K562 (cell line): Measurements from ENCODE around the gene SCMH1. TPM values are rescaled to one million over a fixed set of nuclear protein-coding genes. Genes with fewer than 3 reads are reported as not detected.

ENCODE experiments used
- BDP1 ChIP-seq: IDR thresholded peaks from 3 replicates; pipeline ENCODE4 v1.6.1; 2011; ENCODE audit not compliant: insufficient read length, insufficient read depth
- CHD4 ChIP-seq: fragments of 200-600 bp; sonication (generic); IDR thresholded peaks from 3 replicates; pipeline ENCODE4 v1.6.1; 2012; ENCODE audit warnings: low read depth, mild to moderate bottlenecking, mixed read lengths, low read length, inconsistent platforms; ENCODE audit not compliant: insufficient read depth, insufficient replicate concordance, poor library complexity, severe bottlenecking
- CTBP1 ChIP-seq: fragments of 450-650 bp; IDR thresholded peaks from 2 replicates; pipeline ENCODE4 v1.6.1; 2016; ENCODE audit warnings: borderline replicate concordance
- EP300 ChIP-seq: IDR thresholded peaks from 2 replicates; pipeline ENCODE4 v1.6.1; 2012; ENCODE audit warnings: low read length, improper control_type of control experiment
- FUS ChIP-seq: fragments of 200-400 bp; formaldehyde crosslinking; optimal IDR thresholded peaks from 2 replicates; pipeline ENCODE3; 2017; ENCODE audit warnings: low read depth, low read length
- GATAD2A ChIP-seq: fragments of 450-650 bp; IDR thresholded peaks from 2 replicates; pipeline ENCODE4 v1.6.1; 2017
- KLF10 ChIP-seq: fragments of 250-450 bp; sonication (Bioruptor Pico); IDR thresholded peaks from 2 replicates; pipeline ENCODE4 v1.6.1; 2021; ENCODE audit warnings: matching md5 sums
- NFXL1 ChIP-seq: fragments of 450-650 bp; formaldehyde crosslinking; IDR thresholded peaks from 2 replicates; pipeline ENCODE4 v1.4.0; 2021; ENCODE audit warnings: mild to moderate bottlenecking
- PCBP1 ChIP-seq: fragments of 200-400 bp; formaldehyde crosslinking; IDR thresholded peaks from 2 replicates; pipeline ENCODE4 v1.6.1; 2018; ENCODE audit warnings: mild to moderate bottlenecking, low read depth, low read length; ENCODE audit not compliant: poor library complexity, severe bottlenecking
- SETDB1 ChIP-seq: IDR thresholded peaks from one replicate; pipeline ENCODE4 v1.6.1; 2012; ENCODE audit warnings: low read length, control low read depth, inconsistent platforms
- TBP ChIP-seq: optimal IDR thresholded peaks from 2 replicates; pipeline ENCODE3; 2011; ENCODE audit warnings: low read depth, low read length, improper control_type of control experiment
- XRCC3 ChIP-seq: fragments of 450-650 bp; IDR thresholded peaks from 2 replicates; pipeline ENCODE4 v1.6.1; 2017; ENCODE audit warnings: mild to moderate bottlenecking, moderate library complexity
- ZC3H8 ChIP-seq: fragments of 450-650 bp; IDR thresholded peaks from 2 replicates; pipeline ENCODE4 v1.6.1; 2017
- ZNF197 ChIP-seq: fragments of 200-800 bp; sonication (Bioruptor generic); IDR thresholded peaks from 2 replicates; pipeline ENCODE4 v1.6.1; 2016; ENCODE audit warnings: low read depth, missing genetic modification characterization, missing compliant biosample characterization
- ZNF398 ChIP-seq: fragments of 250-450 bp; sonication (Bioruptor Pico); IDR thresholded peaks from 2 replicates; pipeline ENCODE4 v1.8.0; 2021; ENCODE audit warnings: moderate library complexity, mild to moderate bottlenecking, inconsistent platforms
- polyA plus RNA-seq, 8 experiments: library from polyadenylated mRNA; depleted of rRNA in 4 of 8; stranded (reverse) in 5 of 8; unstranded in 3 of 8; fragments of >200 nt; fragmentation: Nextera tagmentation in 2 of 8; fragmentation: Illumina TruSeq in 1 of 8; extraction: Ambion mirVana in 2 of 8; extraction: Trizol in 1 of 8; gene quantifications; 2 replicates each; pipeline versions ENCODE4 v1.2.1 to v1.2.3, GENCODE V29; 2011 to 2014; ENCODE audit warnings: inconsistent platforms in 1 of 8, missing spikeins in 1 of 8
- total RNA-seq, 7 experiments: library from RNA; depleted of rRNA in 6 of 7; stranded (reverse); fragments of >200 nt in 6 of 7; fragmentation: Illumina TruSeq in 2 of 7; extraction: Trizol in 2 of 7; gene quantifications; 2 replicates each; pipeline versions ENCODE4 v1.2.1 to v1.2.3, GENCODE V29; 2011 to 2021; ENCODE audit warnings: low replicate concordance in 1 of 7
- TF ChIP-seq, protein P1 (sequence below): fragments of 200-600 bp; sonication (generic); IDR thresholded peaks from one replicate; pipeline ENCODE4 v1.6.1; 2012; ENCODE audit warnings: mild to moderate bottlenecking, low read depth, low read length, inconsistent platforms

SCMH1 gene
- total and polyA plus RNA-seq, 9 of the 15 experiments (the other 6 are each of a cell fraction or from before 2014, with no cell fraction given), result 8.5 to 37.0 (median 26.8) TPM

GRCh38 chr1:41160498-41161110 is 81.5 kb downstream of the SCMH1 start (continued):
- TF ChIP-seq, protein P1, sequence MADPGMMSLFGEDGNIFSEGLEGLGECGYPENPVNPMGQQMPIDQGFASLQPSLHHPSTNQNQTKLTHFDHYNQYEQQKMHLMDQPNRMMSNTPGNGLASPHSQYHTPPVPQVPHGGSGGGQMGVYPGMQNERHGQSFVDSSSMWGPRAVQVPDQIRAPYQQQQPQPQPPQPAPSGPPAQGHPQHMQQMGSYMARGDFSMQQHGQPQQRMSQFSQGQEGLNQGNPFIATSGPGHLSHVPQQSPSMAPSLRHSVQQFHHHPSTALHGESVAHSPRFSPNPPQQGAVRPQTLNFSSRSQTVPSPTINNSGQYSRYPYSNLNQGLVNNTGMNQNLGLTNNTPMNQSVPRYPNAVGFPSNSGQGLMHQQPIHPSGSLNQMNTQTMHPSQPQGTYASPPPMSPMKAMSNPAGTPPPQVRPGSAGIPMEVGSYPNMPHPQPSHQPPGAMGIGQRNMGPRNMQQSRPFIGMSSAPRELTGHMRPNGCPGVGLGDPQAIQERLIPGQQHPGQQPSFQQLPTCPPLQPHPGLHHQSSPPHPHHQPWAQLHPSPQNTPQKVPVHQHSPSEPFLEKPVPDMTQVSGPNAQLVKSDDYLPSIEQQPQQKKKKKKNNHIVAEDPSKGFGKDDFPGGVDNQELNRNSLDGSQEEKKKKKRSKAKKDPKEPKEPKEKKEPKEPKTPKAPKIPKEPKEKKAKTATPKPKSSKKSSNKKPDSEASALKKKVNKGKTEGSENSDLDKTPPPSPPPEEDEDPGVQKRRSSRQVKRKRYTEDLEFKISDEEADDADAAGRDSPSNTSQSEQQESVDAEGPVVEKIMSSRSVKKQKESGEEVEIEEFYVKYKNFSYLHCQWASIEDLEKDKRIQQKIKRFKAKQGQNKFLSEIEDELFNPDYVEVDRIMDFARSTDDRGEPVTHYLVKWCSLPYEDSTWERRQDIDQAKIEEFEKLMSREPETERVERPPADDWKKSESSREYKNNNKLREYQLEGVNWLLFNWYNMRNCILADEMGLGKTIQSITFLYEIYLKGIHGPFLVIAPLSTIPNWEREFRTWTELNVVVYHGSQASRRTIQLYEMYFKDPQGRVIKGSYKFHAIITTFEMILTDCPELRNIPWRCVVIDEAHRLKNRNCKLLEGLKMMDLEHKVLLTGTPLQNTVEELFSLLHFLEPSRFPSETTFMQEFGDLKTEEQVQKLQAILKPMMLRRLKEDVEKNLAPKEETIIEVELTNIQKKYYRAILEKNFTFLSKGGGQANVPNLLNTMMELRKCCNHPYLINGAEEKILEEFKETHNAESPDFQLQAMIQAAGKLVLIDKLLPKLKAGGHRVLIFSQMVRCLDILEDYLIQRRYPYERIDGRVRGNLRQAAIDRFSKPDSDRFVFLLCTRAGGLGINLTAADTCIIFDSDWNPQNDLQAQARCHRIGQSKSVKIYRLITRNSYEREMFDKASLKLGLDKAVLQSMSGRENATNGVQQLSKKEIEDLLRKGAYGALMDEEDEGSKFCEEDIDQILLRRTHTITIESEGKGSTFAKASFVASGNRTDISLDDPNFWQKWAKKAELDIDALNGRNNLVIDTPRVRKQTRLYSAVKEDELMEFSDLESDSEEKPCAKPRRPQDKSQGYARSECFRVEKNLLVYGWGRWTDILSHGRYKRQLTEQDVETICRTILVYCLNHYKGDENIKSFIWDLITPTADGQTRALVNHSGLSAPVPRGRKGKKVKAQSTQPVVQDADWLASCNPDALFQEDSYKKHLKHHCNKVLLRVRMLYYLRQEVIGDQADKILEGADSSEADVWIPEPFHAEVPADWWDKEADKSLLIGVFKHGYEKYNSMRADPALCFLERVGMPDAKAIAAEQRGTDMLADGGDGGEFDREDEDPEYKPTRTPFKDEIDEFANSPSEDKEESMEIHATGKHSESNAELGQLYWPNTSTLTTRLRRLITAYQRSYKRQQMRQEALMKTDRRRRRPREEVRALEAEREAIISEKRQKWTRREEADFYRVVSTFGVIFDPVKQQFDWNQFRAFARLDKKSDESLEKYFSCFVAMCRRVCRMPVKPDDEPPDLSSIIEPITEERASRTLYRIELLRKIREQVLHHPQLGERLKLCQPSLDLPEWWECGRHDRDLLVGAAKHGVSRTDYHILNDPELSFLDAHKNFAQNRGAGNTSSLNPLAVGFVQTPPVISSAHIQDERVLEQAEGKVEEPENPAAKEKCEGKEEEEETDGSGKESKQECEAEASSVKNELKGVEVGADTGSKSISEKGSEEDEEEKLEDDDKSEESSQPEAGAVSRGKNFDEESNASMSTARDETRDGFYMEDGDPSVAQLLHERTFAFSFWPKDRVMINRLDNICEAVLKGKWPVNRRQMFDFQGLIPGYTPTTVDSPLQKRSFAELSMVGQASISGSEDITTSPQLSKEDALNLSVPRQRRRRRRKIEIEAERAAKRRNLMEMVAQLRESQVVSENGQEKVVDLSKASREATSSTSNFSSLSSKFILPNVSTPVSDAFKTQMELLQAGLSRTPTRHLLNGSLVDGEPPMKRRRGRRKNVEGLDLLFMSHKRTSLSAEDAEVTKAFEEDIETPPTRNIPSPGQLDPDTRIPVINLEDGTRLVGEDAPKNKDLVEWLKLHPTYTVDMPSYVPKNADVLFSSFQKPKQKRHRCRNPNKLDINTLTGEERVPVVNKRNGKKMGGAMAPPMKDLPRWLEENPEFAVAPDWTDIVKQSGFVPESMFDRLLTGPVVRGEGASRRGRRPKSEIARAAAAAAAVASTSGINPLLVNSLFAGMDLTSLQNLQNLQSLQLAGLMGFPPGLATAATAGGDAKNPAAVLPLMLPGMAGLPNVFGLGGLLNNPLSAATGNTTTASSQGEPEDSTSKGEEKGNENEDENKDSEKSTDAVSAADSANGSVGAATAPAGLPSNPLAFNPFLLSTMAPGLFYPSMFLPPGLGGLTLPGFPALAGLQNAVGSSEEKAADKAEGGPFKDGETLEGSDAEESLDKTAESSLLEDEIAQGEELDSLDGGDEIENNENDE, result no peak
- TF ChIP-seq BDP1, result no peak
- TF ChIP-seq CTBP1, result peak; percentile 84; the same call in 1 of the 2 replicates
- TF ChIP-seq GATAD2A, result peak; percentile 75; the same call in 1 of the 2 replicates
- TF ChIP-seq PCBP1, result no peak
- no peak for TF ChIP-seq NFXL1 (CRISPR knock-in tag)
- peak; percentile 94 for TF ChIP-seq EP300
- TF ChIP-seq ZNF197 (CRISPR knock-in tag), result no peak
- TF ChIP-seq ZC3H8, result no peak
- no peak for TF ChIP-seq FUS
- peak; percentile 46 for TF ChIP-seq CHD4
- no peak for TF ChIP-seq ZNF398
- no peak for TF ChIP-seq SETDB1
- no peak for TF ChIP-seq TBP
- no peak for TF ChIP-seq KLF10 (CRISPR knock-in tag)
- TF ChIP-seq XRCC3, result no peak
